ENCODE results near the gene PLCB4.

The PLCB4 gene

DNA sequence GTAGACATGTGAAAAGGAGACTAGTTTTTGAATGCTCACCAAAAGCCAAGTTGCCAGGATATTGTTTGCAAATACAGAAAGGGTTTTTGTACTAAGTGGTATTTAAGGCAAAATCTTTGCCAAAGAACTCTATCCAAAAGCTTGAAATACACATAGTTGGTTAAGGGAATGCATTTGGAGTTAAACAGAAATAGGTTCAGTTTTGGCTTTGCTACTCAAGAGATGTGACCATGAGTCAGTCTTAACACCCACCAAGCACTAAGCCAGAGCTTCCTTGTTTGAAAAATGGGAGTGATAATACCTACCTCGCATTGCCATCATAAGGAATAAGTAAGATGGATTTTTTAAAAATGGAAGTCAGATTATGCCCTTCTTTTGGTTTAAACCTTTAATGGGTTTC, 253.8 kb downstream of the PLCB4 start:
- DNase-seq (ENCODE audit: low read depth, low spot score), result no peak
- TF ChIP-seq FOXP2 (optimal IDR thresholded peaks at IDR 0.05; ENCODE audit: control extremely low read depth, extremely low read length, insufficient read depth) (no peak), POLR2AphosphoS5 (IDR thresholded peaks at IDR 0.05; ENCODE audit: borderline replicate concordance, low read depth, low read length) (no peak)
- no peaks in the 10 kb centered on the region for H3K36me3 ChIP-seq (ENCODE audit: insufficient read depth, low read length)
- H3K9ac ChIP-seq (ENCODE audit: insufficient read length), result no peak overlapping the region
- no peak overlapping the region for H3K27ac ChIP-seq
- no peak overlapping the region for H3K4me3 ChIP-seq
- no peaks in the 10 kb centered on the region for H3K9me3 ChIP-seq (ENCODE audit: low read depth, low read length)

DNA sequence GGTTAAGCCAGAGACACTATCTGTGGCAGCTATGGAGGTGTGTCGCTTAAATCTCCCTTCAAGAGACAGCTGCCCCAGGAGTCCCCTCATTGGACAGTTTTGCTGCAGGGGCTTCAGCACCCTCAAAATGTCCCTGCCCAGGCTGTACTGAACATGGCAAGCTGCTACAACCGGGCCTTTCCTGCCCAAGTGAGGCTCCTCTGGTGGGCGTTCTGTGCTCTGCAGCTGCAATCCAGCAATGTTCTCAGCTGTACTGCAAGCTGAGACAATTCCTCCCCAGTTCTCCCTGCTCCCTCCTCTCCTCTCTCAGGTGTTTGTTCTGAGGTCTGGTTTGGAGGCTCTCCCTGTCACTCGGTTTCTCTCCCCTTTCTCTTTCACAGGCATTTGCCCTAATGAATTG, 254.7 kb downstream of the PLCB4 start:
- DNase-seq (ENCODE audit: low read depth, low spot score), result no peak
- no peak overlapping the region for H3K4me3 ChIP-seq
- no peaks in the 10 kb centered on the region for H3K36me3 ChIP-seq (ENCODE audit: insufficient read depth, low read length)
- TF ChIP-seq FOXP2 (optimal IDR thresholded peaks at IDR 0.05; ENCODE audit: control extremely low read depth, extremely low read length, insufficient read depth), result no peak
- no peak for TF ChIP-seq EZH2 (IDR thresholded peaks at IDR 0.05)
- no peak for TF ChIP-seq POLR2AphosphoS5 (IDR thresholded peaks at IDR 0.05; ENCODE audit: borderline replicate concordance, low read depth, low read length)
- no peak overlapping the region for H3K9ac ChIP-seq (ENCODE audit: insufficient read length)
- H3K9me3 ChIP-seq (ENCODE audit: low read depth, low read length), result no peaks in the 10 kb centered on the region
- H3K27ac ChIP-seq, result no peak overlapping the region

DNA sequence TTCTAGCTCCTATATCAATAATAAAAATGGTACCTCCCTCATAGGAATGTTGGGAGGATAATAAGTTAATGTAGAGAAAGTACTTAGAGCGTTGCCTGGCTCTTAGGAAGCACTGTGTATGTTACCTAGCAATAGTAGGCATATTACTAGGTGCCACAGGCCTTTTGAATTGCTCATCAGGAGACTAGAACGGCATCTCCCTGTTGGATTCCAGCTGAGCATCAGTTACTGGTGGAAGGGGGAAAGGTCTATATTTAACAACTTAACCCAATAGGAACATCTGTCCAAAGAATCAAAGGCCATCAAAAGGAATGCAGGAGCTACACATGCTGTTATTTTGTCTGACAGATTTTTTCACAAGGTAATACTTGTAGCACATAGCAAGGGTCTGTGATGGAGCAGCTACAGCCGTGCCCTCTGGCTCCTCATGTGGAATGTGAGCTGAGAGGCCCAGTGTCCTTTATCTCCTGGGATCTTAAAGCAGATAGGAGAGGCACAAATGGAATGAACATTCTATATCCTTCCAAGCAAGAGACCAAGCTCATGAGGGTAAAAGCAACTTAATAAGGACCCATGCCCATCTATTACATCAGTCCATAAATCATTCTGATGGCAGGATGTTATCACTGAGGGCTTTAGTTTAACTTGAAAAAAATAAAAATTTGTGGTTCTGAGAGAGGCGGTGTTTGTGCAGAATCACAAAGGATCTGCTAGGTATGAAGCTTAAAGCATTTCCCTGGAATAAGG, 260.6 kb downstream of the PLCB4 start:
- no peaks in the 10 kb centered on the region for H3K9me3 ChIP-seq (ENCODE audit: low read depth, low read length)
- H3K27ac ChIP-seq, result no peak overlapping the region
- no peak overlapping the region for H3K4me3 ChIP-seq
- H3K9ac ChIP-seq (ENCODE audit: insufficient read length), result no peak overlapping the region
- no peak for DNase-seq (ENCODE audit: low read depth, low spot score)
- no peaks in the 10 kb centered on the region for H3K36me3 ChIP-seq (ENCODE audit: insufficient read depth, low read length)
- TF ChIP-seq POLR2AphosphoS5 (IDR thresholded peaks at IDR 0.05; ENCODE audit: borderline replicate concordance, low read depth, low read length), result no peak
- TF ChIP-seq EZH2 (IDR thresholded peaks at IDR 0.05), result no peak
- no peak for TF ChIP-seq FOXP2 (optimal IDR thresholded peaks at IDR 0.05; ENCODE audit: control extremely low read depth, extremely low read length, insufficient read depth)

DNA sequence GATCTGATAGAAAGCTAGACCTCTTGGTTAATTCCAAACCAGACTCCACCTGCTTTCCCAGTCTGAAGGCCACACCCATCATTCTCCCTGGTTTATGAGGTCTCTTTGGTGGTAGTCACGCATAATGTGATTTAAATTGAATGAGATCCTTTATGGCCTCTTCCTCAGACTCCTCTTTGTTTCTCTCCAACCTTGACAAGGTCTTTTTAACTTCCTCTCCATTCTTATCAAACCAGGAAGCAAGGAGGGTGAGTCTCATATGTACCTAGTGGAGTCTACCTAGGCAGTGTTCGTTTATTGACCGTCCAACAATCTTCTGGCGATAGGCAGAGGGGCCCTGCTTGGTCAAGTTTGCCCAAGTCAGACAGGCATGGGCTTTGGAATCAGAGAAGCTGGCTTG, 261.3 kb downstream of the PLCB4 start:
- no peaks in the 10 kb centered on the region for H3K9me3 ChIP-seq (ENCODE audit: low read depth, low read length)
- TF ChIP-seq FOXP2 (optimal IDR thresholded peaks at IDR 0.05; ENCODE audit: control extremely low read depth, extremely low read length, insufficient read depth), result no peak
- TF ChIP-seq POLR2AphosphoS5 (IDR thresholded peaks at IDR 0.05; ENCODE audit: borderline replicate concordance, low read depth, low read length), result no peak
- no peak for TF ChIP-seq EZH2 (IDR thresholded peaks at IDR 0.05)
- DNase-seq (ENCODE audit: low read depth, low spot score), result no peak
- no peak overlapping the region for H3K27ac ChIP-seq
- H3K36me3 ChIP-seq (ENCODE audit: insufficient read depth, low read length), result no peaks in the 10 kb centered on the region
- H3K9ac ChIP-seq (ENCODE audit: insufficient read length), result no peak overlapping the region
- no peak overlapping the region for H3K4me3 ChIP-seq

DNA sequence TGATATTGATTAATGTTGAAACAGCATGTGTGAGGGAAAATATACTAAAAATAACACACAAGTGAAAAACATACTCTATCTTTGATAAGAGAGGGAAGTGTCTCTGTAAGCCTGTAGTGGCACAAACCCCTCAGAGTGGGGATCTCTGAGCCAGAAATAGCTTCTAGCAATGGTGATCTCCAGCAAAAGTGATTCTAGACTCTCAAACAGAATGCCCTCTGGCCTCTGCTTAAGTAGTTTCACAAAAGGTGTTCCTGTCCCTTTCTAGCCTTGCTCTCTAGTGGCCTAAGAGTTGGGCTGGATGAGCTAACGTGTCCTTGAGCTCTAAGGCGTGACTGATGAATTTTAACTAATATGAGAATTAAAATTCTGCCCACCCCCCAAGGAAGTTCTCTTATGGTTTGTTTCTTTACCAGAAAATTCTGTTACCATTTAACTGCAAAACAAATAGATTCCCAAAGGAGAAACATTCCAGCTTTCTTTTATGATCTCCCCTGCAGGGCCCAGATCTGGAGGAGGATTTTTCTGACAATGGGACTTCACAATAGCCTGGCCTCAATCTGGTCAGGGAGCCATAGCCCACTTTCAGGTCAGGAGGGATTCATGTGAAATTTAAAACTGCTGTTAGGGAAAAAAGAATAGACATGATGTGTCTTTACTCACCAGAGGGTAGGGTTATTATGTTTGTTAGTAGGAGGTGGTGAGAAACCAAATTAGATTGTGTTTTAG, 263.0 kb downstream of the PLCB4 start:
- Histone ChIP-seq H3K36me3 (ENCODE audit: insufficient read depth, low read length) (no peaks in the 10 kb centered on the region), H3K9ac (ENCODE audit: insufficient read length) (no peak overlapping the region), H3K4me3 (no peak overlapping the region), H3K9me3 (ENCODE audit: low read depth, low read length) (no peaks in the 10 kb centered on the region), H3K27ac (no peak overlapping the region)
- TF ChIP-seq POLR2AphosphoS5 (IDR thresholded peaks at IDR 0.05; ENCODE audit: borderline replicate concordance, low read depth, low read length) (no peak), FOXP2 (optimal IDR thresholded peaks at IDR 0.05; ENCODE audit: control extremely low read depth, extremely low read length, insufficient read depth) (no peak), EZH2 (IDR thresholded peaks at IDR 0.05) (no peak)
- no peak for DNase-seq (ENCODE audit: low read depth, low spot score)

DNA sequence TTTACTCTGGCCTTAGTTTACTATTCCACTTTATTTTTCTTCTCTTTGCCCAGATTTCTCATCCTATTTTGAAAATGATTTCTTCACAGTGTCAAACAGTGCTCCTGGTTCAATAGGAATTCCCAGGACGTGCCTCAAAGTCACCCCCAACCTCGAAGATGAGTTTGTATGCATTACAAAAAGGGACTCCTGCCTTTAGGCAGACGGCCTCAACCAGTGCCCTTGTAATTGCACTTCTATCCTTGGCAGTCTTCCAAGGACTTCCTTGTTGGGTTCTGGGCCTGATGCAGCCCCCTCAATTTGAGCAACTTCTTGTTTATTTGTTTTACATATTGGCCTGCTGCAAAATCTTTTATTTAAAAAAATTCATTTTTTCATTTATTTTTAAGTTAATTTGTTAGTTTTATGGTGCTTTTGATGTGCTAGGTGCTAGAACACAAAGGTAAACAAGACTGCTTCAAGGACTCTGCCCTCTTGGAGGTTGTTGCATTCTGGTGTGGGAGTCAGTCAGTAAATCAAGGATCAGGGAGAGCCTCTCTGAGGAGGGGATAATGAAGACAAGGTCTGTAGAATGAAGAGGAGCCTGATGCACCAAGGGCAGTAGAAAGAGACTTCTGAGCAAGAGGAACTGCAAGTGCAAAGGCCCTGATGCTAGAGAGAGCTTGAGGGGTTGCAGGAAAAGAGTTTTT, 264.0 kb downstream of the PLCB4 start:
- TF ChIP-seq POLR2AphosphoS5 (IDR thresholded peaks at IDR 0.05; ENCODE audit: borderline replicate concordance, low read depth, low read length) (no peak), EZH2 (IDR thresholded peaks at IDR 0.05) (no peak), FOXP2 (optimal IDR thresholded peaks at IDR 0.05; ENCODE audit: control extremely low read depth, extremely low read length, insufficient read depth) (no peak)
- Histone ChIP-seq H3K9me3 (ENCODE audit: low read depth, low read length) (no peaks in the 10 kb centered on the region), H3K27ac (no peak overlapping the region), H3K4me3 (no peak overlapping the region), H3K36me3 (ENCODE audit: insufficient read depth, low read length) (no peaks in the 10 kb centered on the region), H3K9ac (ENCODE audit: insufficient read length) (no peak overlapping the region)
- no peak for DNase-seq (ENCODE audit: low read depth, low spot score)

DNA sequence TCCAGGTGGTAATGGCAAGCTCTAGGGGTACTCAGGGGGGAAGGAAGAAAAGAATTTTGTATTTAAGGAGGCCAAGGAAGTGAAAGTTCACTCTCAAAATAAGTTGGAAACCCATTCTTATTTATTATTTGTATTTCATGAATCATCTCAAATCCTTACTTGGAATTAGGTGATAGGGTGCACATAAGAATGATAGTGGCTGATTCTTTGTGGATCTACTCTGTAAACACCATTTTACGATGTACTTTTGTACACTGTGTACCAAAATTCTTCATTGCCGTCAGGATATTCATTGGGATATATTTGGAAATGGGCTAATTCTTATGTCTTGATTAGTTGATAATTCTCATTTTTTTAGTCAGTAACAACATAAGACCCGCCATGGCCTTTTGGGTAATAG, 266.0 kb downstream of the PLCB4 start:
- Histone ChIP-seq H3K9me3 (ENCODE audit: low read depth, low read length) (no peaks in the 10 kb centered on the region), H3K9ac (ENCODE audit: insufficient read length) (no peak overlapping the region), H3K36me3 (ENCODE audit: insufficient read depth, low read length) (no peaks in the 10 kb centered on the region), H3K4me3 (no peak overlapping the region), H3K27ac (no peak overlapping the region)
- TF ChIP-seq FOXP2 (optimal IDR thresholded peaks at IDR 0.05; ENCODE audit: control extremely low read depth, extremely low read length, insufficient read depth), result no peak
- TF ChIP-seq EZH2 (IDR thresholded peaks at IDR 0.05), result no peak
- no peak for TF ChIP-seq POLR2AphosphoS5 (IDR thresholded peaks at IDR 0.05; ENCODE audit: borderline replicate concordance, low read depth, low read length)
- no peak for DNase-seq (ENCODE audit: low read depth, low spot score)

DNA sequence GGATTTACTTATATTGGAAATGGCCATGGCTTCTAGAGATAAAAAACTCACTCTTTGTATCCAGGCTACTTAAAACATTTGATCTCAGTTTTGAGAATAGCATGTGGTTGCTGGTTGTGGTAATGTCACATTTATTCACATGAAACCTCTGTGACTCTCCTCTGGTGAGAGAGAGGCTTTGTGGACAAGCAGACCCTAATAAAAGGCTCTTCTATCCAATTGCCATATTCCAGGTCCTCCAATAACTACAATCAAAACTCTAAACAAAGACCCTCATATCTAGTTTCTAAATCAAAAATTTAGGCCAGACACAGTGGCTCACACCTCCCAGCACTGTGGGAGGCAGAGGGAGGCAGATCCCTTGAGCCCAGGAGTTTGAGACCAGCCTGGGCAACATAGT, 269.2 kb downstream of the PLCB4 start:
- no peak for DNase-seq (ENCODE audit: low read depth, low spot score)
- no peak overlapping the region for H3K9ac ChIP-seq (ENCODE audit: insufficient read length)
- no peak for TF ChIP-seq FOXP2 (optimal IDR thresholded peaks at IDR 0.05; ENCODE audit: control extremely low read depth, extremely low read length, insufficient read depth)
- no peak for TF ChIP-seq POLR2AphosphoS5 (IDR thresholded peaks at IDR 0.05; ENCODE audit: borderline replicate concordance, low read depth, low read length)
- no peak for TF ChIP-seq EZH2 (IDR thresholded peaks at IDR 0.05)
- no peak overlapping the region for H3K27ac ChIP-seq
- no peaks in the 10 kb centered on the region for H3K36me3 ChIP-seq (ENCODE audit: insufficient read depth, low read length)
- H3K9me3 ChIP-seq (ENCODE audit: low read depth, low read length), result no peaks in the 10 kb centered on the region
- H3K4me3 ChIP-seq, result no peak overlapping the region
